GM12878 (cell line): ENCODE results near the gene NCBP2. TPM values are rescaled to one million over a fixed set of nuclear protein-coding genes. Genes with fewer than 3 reads are reported as not detected.

Experiments used
- BMI1 ChIP-seq: fragments of 450-650 bp; IDR thresholded peaks from 2 replicates; pipeline ENCODE4 v1.6.1; 2016; ENCODE audit warnings: mild to moderate bottlenecking, moderate library complexity, borderline replicate concordance
- CHD2 ChIP-seq: IDR thresholded peaks from 2 replicates; pipeline ENCODE4 v1.6.1; 2011; ENCODE audit warnings: low read depth, low read length, improper control_type of control experiment, borderline replicate concordance
- ESRRA ChIP-seq: IDR thresholded peaks from 2 replicates; pipeline ENCODE4 v1.6.1; 2012; ENCODE audit warnings: mild to moderate bottlenecking, low read length, improper control_type of control experiment
- EZH2 ChIP-seq: IDR thresholded peaks from 2 replicates; pipeline ENCODE4 v1.6.1; 2012; ENCODE audit warnings: low read depth, mild to moderate bottlenecking, control low read depth, inconsistent platforms, low read length, borderline replicate concordance; ENCODE audit not compliant: control insufficient read depth
- IKZF2 ChIP-seq, 2 experiments: fragments of 450-650 bp; IDR thresholded peaks; 2 replicates each; pipeline ENCODE4 v1.6.1; 2017; ENCODE audit warnings: mild to moderate bottlenecking in 2 of 2, moderate library complexity in 2 of 2
- IRF4 ChIP-seq: IDR thresholded peaks from 2 replicates; pipeline ENCODE4 v1.6.1; 2011; ENCODE audit warnings: low read depth, low read length
- KAT2A ChIP-seq: conservative IDR thresholded peaks from 2 replicates; pipeline ENCODE4 v1.6.1; 2011; ENCODE audit warnings: low read depth, low read length; ENCODE audit not compliant: control insufficient read depth
- KDM1A ChIP-seq: fragments of 200-600 bp; sonication (generic); IDR thresholded peaks from 2 replicates; pipeline ENCODE4 v1.6.1; 2016; ENCODE audit warnings: borderline replicate concordance
- MEF2A ChIP-seq: IDR thresholded peaks from 2 replicates; pipeline ENCODE4 v1.6.1; 2011; ENCODE audit warnings: low read depth, mild to moderate bottlenecking, low read length, moderate library complexity; ENCODE audit not compliant: insufficient read depth
- MEF2B ChIP-seq: fragments of 450-650 bp; IDR thresholded peaks from 2 replicates; pipeline ENCODE4 v1.6.1; 2018; ENCODE audit warnings: mild to moderate bottlenecking, moderate library complexity; ENCODE audit not compliant: partially characterized antibody, poor library complexity, severe bottlenecking
- MTA3 ChIP-seq: IDR thresholded peaks from 2 replicates; pipeline ENCODE4 v1.6.1; 2012; ENCODE audit warnings: low read length, inconsistent platforms, borderline replicate concordance
- MYB ChIP-seq: fragments of 150-350 bp; IDR thresholded peaks from 2 replicates; pipeline ENCODE4 v1.6.1; 2014; ENCODE audit warnings: mild to moderate bottlenecking, low read depth, low read length, borderline replicate concordance
- NFYA ChIP-seq: IDR thresholded peaks from 2 replicates; pipeline ENCODE4 v1.6.1; 2011; ENCODE audit warnings: low read depth, mild to moderate bottlenecking, low read length, improper control_type of control experiment, borderline replicate concordance
- PAX5 ChIP-seq: IDR thresholded peaks from 2 replicates; pipeline ENCODE4 v1.6.1; 2011; ENCODE audit warnings: low read depth, low read length, borderline replicate concordance
- RBBP5 ChIP-seq: fragments of 200-600 bp; sonication (generic); conservative IDR thresholded peaks from 2 replicates; pipeline ENCODE4 v1.6.1; 2016
- RUNX3 ChIP-seq: IDR thresholded peaks from 2 replicates; pipeline ENCODE4 v1.6.1; 2012; ENCODE audit warnings: low read length, inconsistent platforms
- SIX5 ChIP-seq: IDR thresholded peaks from 2 replicates; pipeline ENCODE4 v1.6.1; 2011; ENCODE audit warnings: mild to moderate bottlenecking, low read depth, low read length, moderate library complexity; ENCODE audit not compliant: severe bottlenecking
- SMAD1 ChIP-seq: fragments of 450-650 bp; IDR thresholded peaks from 2 replicates; pipeline ENCODE4 v1.6.1; 2018; ENCODE audit warnings: mild to moderate bottlenecking, low read depth; ENCODE audit not compliant: partially characterized antibody
- SP1 ChIP-seq: IDR thresholded peaks from one replicate; pipeline ENCODE4 v1.6.1; 2011; ENCODE audit warnings: low read depth, low read length
- SREBF1 ChIP-seq: IDR thresholded peaks from 2 replicates; pipeline ENCODE4 v1.6.1; 2012; ENCODE audit warnings: mild to moderate bottlenecking, low read length
- TCF7 ChIP-seq: IDR thresholded peaks from 2 replicates; pipeline ENCODE4 v1.6.1; 2014; ENCODE audit warnings: antibody characterized with exemption, borderline replicate concordance
- polyA plus RNA-seq, 11 experiments: library from polyadenylated mRNA; depleted of rRNA in 4 of 11; unstranded in 6 of 11; stranded (reverse) in 5 of 11; fragments of >200 nt; fragmentation: Nextera tagmentation in 4 of 11; fragmentation: Illumina TruSeq in 1 of 11; extraction: Ambion mirVana in 4 of 11; extraction: Trizol in 1 of 11; gene quantifications; 1 replicate in 1 of 11; 2 replicates in 10 of 11; pipeline versions ENCODE4 v1.2.1 to v1.2.3, GENCODE V29; 2011 to 2016; ENCODE audit warnings: inconsistent platforms in 2 of 11, missing spikeins in 2 of 11, low read depth in 1 of 11
- total RNA-seq, 4 experiments: library from RNA; depleted of rRNA in 3 of 4; stranded (reverse); fragments of >200 nt in 3 of 4; fragmentation: Illumina TruSeq in 1 of 4; extraction: Trizol in 1 of 4; gene quantifications; 2 replicates each; pipeline versions ENCODE4 v1.2.1 to v1.2.3, GENCODE V29; 2013 to 2021
- TF ChIP-seq, protein P1 (sequence below): fragments of 450-650 bp; IDR thresholded peaks from 2 replicates; pipeline ENCODE4 v1.6.1; 2017; ENCODE audit warnings: mild to moderate bottlenecking, moderate library complexity
- TF ChIP-seq, protein P2 (sequence below): IDR thresholded peaks from 2 replicates; pipeline ENCODE4 v1.6.1; 2011; ENCODE audit warnings: low read depth, mild to moderate bottlenecking, low read length, moderate library complexity, borderline replicate concordance; ENCODE audit errors: extremely low read depth
- TF ChIP-seq, protein P3 (sequence below): IDR thresholded peaks from 2 replicates; pipeline ENCODE4 v1.6.1; 2011; ENCODE audit warnings: low read depth, low read length, improper control_type of control experiment, borderline replicate concordance
- TF ChIP-seq, protein P4 (sequence below): fragments of 450-650 bp; IDR thresholded peaks from 2 replicates; pipeline ENCODE4 v1.6.1; 2017; ENCODE audit warnings: borderline replicate concordance

NCBP2 gene
- total and polyA plus RNA-seq, 10 of the 15 experiments (the other 5 are each of a cell fraction or from before 2014, with no cell fraction given): 59.6 to 136 (median 96.4) TPM

DNA sequence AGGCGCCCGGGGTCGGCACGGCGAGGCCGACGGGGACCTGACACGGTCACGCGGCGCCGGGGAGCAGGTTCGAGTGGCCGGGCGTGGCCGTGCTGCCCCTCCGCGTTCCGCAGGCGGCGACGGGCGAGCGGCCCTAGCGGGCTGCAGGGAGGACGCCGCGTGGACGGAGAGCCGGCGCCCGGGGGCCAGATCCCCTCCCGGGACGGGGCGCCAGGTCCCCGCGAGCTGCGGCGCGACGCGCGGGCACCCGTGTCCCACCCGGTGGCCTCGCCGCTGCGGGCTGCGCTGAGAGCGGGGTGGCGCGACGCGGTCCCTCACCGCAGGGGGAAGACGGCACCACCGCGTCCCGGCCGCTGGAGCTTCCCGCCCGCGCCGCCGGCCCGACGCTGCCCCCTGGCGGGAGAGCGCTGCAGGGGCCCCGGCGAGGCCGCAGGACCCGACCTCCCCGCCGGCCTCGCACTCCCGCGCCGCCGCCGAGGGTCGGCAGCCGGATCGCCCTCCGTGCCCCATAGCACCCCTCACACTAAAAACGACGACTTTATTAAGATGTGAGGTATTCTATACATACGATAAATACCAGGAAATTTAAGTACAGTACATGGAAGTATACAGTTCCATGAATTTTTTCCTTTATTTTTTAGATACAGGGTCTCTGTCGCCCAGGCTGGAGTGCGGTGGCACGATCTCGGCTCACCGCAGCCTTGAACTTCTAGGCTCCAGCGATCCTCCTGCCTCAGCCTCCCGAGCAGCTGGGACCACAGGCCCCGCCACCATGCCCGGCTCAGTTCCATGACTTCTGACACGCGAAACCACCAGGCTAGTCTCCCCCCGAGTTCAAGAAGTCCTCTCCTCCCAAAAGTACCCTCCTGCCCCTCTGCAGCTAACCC is 27.6 kb upstream of the NCBP2 start (continued):
- TF ChIP-seq, protein P1, sequence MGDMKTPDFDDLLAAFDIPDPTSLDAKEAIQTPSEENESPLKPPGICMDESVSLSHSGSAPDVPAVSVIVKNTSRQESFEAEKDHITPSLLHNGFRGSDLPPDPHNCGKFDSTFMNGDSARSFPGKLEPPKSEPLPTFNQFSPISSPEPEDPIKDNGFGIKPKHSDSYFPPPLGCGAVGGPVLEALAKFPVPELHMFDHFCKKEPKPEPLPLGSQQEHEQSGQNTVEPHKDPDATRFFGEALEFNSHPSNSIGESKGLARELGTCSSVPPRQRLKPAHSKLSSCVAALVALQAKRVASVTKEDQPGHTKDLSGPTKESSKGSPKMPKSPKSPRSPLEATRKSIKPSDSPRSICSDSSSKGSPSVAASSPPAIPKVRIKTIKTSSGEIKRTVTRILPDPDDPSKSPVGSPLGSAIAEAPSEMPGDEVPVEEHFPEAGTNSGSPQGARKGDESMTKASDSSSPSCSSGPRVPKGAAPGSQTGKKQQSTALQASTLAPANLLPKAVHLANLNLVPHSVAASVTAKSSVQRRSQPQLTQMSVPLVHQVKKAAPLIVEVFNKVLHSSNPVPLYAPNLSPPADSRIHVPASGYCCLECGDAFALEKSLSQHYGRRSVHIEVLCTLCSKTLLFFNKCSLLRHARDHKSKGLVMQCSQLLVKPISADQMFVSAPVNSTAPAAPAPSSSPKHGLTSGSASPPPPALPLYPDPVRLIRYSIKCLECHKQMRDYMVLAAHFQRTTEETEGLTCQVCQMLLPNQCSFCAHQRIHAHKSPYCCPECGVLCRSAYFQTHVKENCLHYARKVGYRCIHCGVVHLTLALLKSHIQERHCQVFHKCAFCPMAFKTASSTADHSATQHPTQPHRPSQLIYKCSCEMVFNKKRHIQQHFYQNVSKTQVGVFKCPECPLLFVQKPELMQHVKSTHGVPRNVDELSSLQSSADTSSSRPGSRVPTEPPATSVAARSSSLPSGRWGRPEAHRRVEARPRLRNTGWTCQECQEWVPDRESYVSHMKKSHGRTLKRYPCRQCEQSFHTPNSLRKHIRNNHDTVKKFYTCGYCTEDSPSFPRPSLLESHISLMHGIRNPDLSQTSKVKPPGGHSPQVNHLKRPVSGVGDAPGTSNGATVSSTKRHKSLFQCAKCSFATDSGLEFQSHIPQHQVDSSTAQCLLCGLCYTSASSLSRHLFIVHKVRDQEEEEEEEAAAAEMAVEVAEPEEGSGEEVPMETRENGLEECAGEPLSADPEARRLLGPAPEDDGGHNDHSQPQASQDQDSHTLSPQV: peak; percentile 78; the same call in 1 of the 2 replicates
- TF ChIP-seq SP1 (no peak), SIX5 (no peak), CHD2 (no peak), RBBP5 (no peak), IRF4 (no peak), MEF2A (no peak), RUNX3 (peak; percentile 42; the same call in 1 of the 2 replicates), MTA3 (no peak), SMAD1 (no peak), BMI1 (no peak), NFYA (no peak), SREBF1 (no peak), ESRRA (no peak), PAX5 (no peak), MYB (no peak), KAT2A (no peak), IKZF2 (IDR thresholded peaks at IDR 0.05) (no peak), TCF7 (no peak), KDM1A (no peak), MEF2B (no peak), EZH2 (no peak)
- TF ChIP-seq, protein P2, sequence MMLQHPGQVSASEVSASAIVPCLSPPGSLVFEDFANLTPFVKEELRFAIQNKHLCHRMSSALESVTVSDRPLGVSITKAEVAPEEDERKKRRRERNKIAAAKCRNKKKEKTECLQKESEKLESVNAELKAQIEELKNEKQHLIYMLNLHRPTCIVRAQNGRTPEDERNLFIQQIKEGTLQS: no peak
- TF ChIP-seq, protein P3, sequence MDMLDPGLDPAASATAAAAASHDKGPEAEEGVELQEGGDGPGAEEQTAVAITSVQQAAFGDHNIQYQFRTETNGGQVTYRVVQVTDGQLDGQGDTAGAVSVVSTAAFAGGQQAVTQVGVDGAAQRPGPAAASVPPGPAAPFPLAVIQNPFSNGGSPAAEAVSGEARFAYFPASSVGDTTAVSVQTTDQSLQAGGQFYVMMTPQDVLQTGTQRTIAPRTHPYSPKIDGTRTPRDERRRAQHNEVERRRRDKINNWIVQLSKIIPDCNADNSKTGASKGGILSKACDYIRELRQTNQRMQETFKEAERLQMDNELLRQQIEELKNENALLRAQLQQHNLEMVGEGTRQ: no peak
- TF ChIP-seq, protein P4, sequence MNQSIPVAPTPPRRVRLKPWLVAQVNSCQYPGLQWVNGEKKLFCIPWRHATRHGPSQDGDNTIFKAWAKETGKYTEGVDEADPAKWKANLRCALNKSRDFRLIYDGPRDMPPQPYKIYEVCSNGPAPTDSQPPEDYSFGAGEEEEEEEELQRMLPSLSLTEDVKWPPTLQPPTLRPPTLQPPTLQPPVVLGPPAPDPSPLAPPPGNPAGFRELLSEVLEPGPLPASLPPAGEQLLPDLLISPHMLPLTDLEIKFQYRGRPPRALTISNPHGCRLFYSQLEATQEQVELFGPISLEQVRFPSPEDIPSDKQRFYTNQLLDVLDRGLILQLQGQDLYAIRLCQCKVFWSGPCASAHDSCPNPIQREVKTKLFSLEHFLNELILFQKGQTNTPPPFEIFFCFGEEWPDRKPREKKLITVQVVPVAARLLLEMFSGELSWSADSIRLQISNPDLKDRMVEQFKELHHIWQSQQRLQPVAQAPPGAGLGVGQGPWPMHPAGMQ: no peak
